MM.1S (cell line): ENCODE data around the gene CACNA1E.

Source experiments
- DNase-seq: peaks from one replicate; pipeline ENCODE4 v3.0.0-alpha.2; 2015
- H2AFZ ChIP-seq: fragments of 300-600 bp; sonication (generic); 2 replicates; pipeline ENCODE4 v1.6.0; 2016; ENCODE audit warnings: antibody characterized with exemption, low read length
- H3F3A ChIP-seq: fragments of 300-600 bp; sonication (generic); 2 replicates; pipeline ENCODE4 v1.6.1; 2016; ENCODE audit warnings: mild to moderate bottlenecking, antibody characterized with exemption, low read length, moderate library complexity, mixed read lengths; ENCODE audit not compliant: insufficient read depth
- H3K27ac ChIP-seq: fragments of 300-600 bp; sonication (generic); 2 replicates; pipeline ENCODE4 v1.5.1; 2016; ENCODE audit warnings: mild to moderate bottlenecking, low read length
- H3K27me3 ChIP-seq: fragments of 300-600 bp; sonication (generic); replicated peaks from 2 replicates; pipeline ENCODE4 v1.6.0; 2016; ENCODE audit warnings: low read length; ENCODE audit not compliant: insufficient read depth
- H3K36me3 ChIP-seq: fragments of 300-600 bp; sonication (generic); replicated peaks from 2 replicates; pipeline ENCODE4 v1.6.1; 2016; ENCODE audit warnings: mild to moderate bottlenecking, low read length, mixed read lengths; ENCODE audit not compliant: insufficient read depth
- H3K4me1 ChIP-seq: fragments of 300-600 bp; sonication (generic); 2 replicates; pipeline ENCODE4 v1.6.1; 2016; ENCODE audit warnings: low read length, mixed read lengths
- H3K4me2 ChIP-seq: fragments of 300-600 bp; sonication (generic); 2 replicates; pipeline ENCODE4 v1.6.0; 2016; ENCODE audit warnings: low read depth, low read length
- H3K4me3 ChIP-seq: fragments of 300-600 bp; sonication (generic); 2 replicates; pipeline ENCODE4 v1.5.1; 2016; ENCODE audit warnings: low read length, mixed read lengths
- H3K79me2 ChIP-seq: fragments of 300-600 bp; sonication (generic); 2 replicates; pipeline ENCODE4 v1.6.1; 2016; ENCODE audit warnings: mixed run types, low read length, mixed read lengths
- H3K9ac ChIP-seq: fragments of 300-600 bp; sonication (generic); 2 replicates; pipeline ENCODE4 v1.6.1; 2016; ENCODE audit warnings: low read length, mixed read lengths
- H3K9me2 ChIP-seq: fragments of 300-600 bp; sonication (generic); replicated peaks from 2 replicates; pipeline ENCODE4 v1.6.1; 2016; ENCODE audit warnings: mild to moderate bottlenecking, low read length, mixed read lengths; ENCODE audit not compliant: insufficient read depth
- H3K9me3 ChIP-seq: fragments of 300-600 bp; sonication (generic); replicated peaks from 2 replicates; pipeline ENCODE4 v1.6.1; 2016; ENCODE audit warnings: mild to moderate bottlenecking, low read length, mixed read lengths; ENCODE audit not compliant: insufficient read depth
- H4K20me1 ChIP-seq: fragments of 300-600 bp; sonication (generic); 2 replicates; pipeline ENCODE4 v1.6.1; 2016; ENCODE audit warnings: mild to moderate bottlenecking, low read length, moderate library complexity, mixed read lengths; ENCODE audit not compliant: insufficient read depth
- CTCF ChIP-seq: fragments of 300-600 bp; sonication (generic); IDR thresholded peaks from 2 replicates; pipeline ENCODE4 v1.5.1; 2016; ENCODE audit warnings: antibody characterized with exemption, low read length, mixed read lengths
- EZH2 ChIP-seq: fragments of 300-600 bp; sonication (generic); optimal IDR thresholded peaks from 2 replicates; pipeline ENCODE3; 2017; ENCODE audit warnings: low read depth, mild to moderate bottlenecking, antibody characterized with exemption, low read length, mixed read lengths
- EZH2phosphoT487 ChIP-seq: fragments of 300-600 bp; sonication (generic); IDR thresholded peaks from 2 replicates; pipeline ENCODE4 v1.6.1; 2018; ENCODE audit warnings: antibody characterized with exemption, low read length

CACNA1E gene

GRCh38 chr1:181701891-181702290, 218.6 kb downstream of the CACNA1E start:
- DNase-seq = no peak
- TF ChIP-seq CTCF = no peak
- no peak for TF ChIP-seq EZH2
- no peak for TF ChIP-seq EZH2phosphoT487
- no peaks in the 10 kb centered on the region for H3K9me3 ChIP-seq
- no peak overlapping the region for H2AFZ ChIP-seq
- H3K9me2 ChIP-seq = no peaks in the 10 kb centered on the region
- no peak overlapping the region for H3K4me3 ChIP-seq
- H3K36me3 ChIP-seq = no peaks in the 10 kb centered on the region
- no peak overlapping the region for H3K9ac ChIP-seq
- H3K4me1 ChIP-seq = no peaks in the 10 kb centered on the region
- no peaks in the 10 kb centered on the region for H3K79me2 ChIP-seq
- no peaks in the 10 kb centered on the region for H3F3A ChIP-seq
- H4K20me1 ChIP-seq = no peaks in the 10 kb centered on the region
- H3K27me3 ChIP-seq = no peaks in the 10 kb centered on the region
- H3K4me2 ChIP-seq = no peak overlapping the region
- H3K27ac ChIP-seq = no peak overlapping the region

- H3K4me2 ChIP-seq = no peak overlapping the region
- H3K9me2 ChIP-seq = no peaks in the 10 kb centered on the region
- no peaks in the 10 kb centered on the region for H3K27me3 ChIP-seq
- no peaks in the 10 kb centered on the region for H3F3A ChIP-seq
- H3K27ac ChIP-seq = no peak overlapping the region
- TF ChIP-seq EZH2 = no peak
- no peak for TF ChIP-seq CTCF
- no peak for TF ChIP-seq EZH2phosphoT487
- no peak overlapping the region for H3K4me3 ChIP-seq
- no peak for DNase-seq
- H3K79me2 ChIP-seq = no peaks in the 10 kb centered on the region
- no peaks in the 10 kb centered on the region for H3K36me3 ChIP-seq
- no peaks in the 10 kb centered on the region for H3K4me1 ChIP-seq
- no peak overlapping the region for H2AFZ ChIP-seq
- no peaks in the 10 kb centered on the region for H3K9me3 ChIP-seq
- H3K9ac ChIP-seq = no peak overlapping the region
- H4K20me1 ChIP-seq = no peaks in the 10 kb centered on the region
These were observed 221.2 kb downstream of the CACNA1E start for GRCh38 chr1:181704546-181704945.

- H3K36me3 ChIP-seq = no peaks in the 10 kb centered on the region
- H3K27me3 ChIP-seq = no peaks in the 10 kb centered on the region
- no peak overlapping the region for H3K27ac ChIP-seq
- no peaks in the 10 kb centered on the region for H3K4me1 ChIP-seq
- H4K20me1 ChIP-seq = no peaks in the 10 kb centered on the region
- no peak overlapping the region for H3K9ac ChIP-seq
- H3F3A ChIP-seq = no peaks in the 10 kb centered on the region
- H2AFZ ChIP-seq = no peak overlapping the region
- no peaks in the 10 kb centered on the region for H3K9me2 ChIP-seq
- no peak for DNase-seq
- no peak overlapping the region for H3K4me3 ChIP-seq
- H3K9me3 ChIP-seq = no peaks in the 10 kb centered on the region
- no peak overlapping the region for H3K4me2 ChIP-seq
- H3K79me2 ChIP-seq = no peaks in the 10 kb centered on the region
- no peak for TF ChIP-seq EZH2phosphoT487
- no peak for TF ChIP-seq EZH2
- no peak for TF ChIP-seq CTCF
These were observed 228.5 kb downstream of the CACNA1E start for GRCh38 chr1:181711820-181712219.

- Histone ChIP-seq H3K9me2 (no peaks in the 10 kb centered on the region), H2AFZ (no peak overlapping the region), H3K4me2 (no peak overlapping the region), H3K9me3 (no peaks in the 10 kb centered on the region), H3K36me3 (no peaks in the 10 kb centered on the region), H3F3A (no peaks in the 10 kb centered on the region), H3K79me2 (no peaks in the 10 kb centered on the region), H3K9ac (no peak overlapping the region), H3K4me1 (no peaks in the 10 kb centered on the region), H3K27ac (no peak overlapping the region), H3K27me3 (no peaks in the 10 kb centered on the region), H3K4me3 (no peak overlapping the region), H4K20me1 (no peaks in the 10 kb centered on the region)
- TF ChIP-seq EZH2 (no peak), EZH2phosphoT487 (no peak), CTCF (no peak)
- DNase-seq = no peak
These were observed 229.4 kb downstream of the CACNA1E start for GRCh38 chr1:181712711-181713110.
